Measurements from ENCODE around the gene ISCA1. TPM values are rescaled to one million over a fixed set of nuclear protein-coding genes. Genes with fewer than 3 reads are reported as not detected.

Gene ISCA1
- polyA plus RNA-seq, 2 of the 4 experiments (the other 2 are of a cell fraction) = 42.4 to 58.2 TPM

DNA sequence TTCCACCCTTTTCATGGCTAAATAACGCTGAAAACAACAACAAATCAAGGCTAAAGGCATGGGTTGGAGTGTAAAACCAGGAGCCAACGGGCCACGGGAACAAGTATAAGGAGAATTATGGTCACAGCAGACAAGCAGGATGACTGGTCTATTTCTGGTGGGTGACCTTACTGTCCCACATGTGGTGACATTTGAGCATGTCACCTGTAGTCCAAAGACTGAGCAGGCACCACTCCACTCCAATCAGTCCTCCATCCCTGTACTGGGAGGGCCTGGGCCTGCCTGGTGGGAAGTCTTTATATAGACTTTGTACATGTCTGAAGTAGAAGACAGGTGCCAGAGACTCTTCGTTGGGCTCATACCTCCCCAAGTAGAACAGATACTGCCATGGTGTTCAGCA lies 59.7 kb downstream of the ISCA1 start:
- POLR2A ChIA-PET = no interaction called here
- TF ChIP-seq, protein P1, sequence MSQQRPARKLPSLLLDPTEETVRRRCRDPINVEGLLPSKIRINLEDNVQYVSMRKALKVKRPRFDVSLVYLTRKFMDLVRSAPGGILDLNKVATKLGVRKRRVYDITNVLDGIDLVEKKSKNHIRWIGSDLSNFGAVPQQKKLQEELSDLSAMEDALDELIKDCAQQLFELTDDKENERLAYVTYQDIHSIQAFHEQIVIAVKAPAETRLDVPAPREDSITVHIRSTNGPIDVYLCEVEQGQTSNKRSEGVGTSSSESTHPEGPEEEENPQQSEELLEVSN (IDR thresholded peaks at IDR 0.05; ENCODE audit: borderline replicate concordance, low read depth) = no peak
- no peak for TF ChIP-seq RNF2 (IDR thresholded peaks at IDR 0.05; ENCODE audit: borderline replicate concordance, low read depth)
- no peak for TF ChIP-seq SMC3 (IDR thresholded peaks at IDR 0.05)
- TF ChIP-seq, protein P2, sequence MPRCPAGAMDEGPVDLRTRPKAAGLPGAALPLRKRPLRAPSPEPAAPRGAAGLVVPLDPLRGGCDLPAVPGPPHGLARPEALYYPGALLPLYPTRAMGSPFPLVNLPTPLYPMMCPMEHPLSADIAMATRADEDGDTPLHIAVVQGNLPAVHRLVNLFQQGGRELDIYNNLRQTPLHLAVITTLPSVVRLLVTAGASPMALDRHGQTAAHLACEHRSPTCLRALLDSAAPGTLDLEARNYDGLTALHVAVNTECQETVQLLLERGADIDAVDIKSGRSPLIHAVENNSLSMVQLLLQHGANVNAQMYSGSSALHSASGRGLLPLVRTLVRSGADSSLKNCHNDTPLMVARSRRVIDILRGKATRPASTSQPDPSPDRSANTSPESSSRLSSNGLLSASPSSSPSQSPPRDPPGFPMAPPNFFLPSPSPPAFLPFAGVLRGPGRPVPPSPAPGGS (IDR thresholded peaks at IDR 0.05) = no peak
- TF ChIP-seq CHD4 (IDR thresholded peaks at IDR 0.05; ENCODE audit: borderline replicate concordance) = no peak
- TF ChIP-seq NR3C1 (IDR thresholded peaks at IDR 0.05) = no peak
- no peak for TF ChIP-seq HOXB5 (CRISPR knock-in tag; IDR thresholded peaks at IDR 0.05)
- no peak for TF ChIP-seq CBX2 (IDR thresholded peaks at IDR 0.05; ENCODE audit: borderline replicate concordance, low read depth)
- TF ChIP-seq, protein P3, sequence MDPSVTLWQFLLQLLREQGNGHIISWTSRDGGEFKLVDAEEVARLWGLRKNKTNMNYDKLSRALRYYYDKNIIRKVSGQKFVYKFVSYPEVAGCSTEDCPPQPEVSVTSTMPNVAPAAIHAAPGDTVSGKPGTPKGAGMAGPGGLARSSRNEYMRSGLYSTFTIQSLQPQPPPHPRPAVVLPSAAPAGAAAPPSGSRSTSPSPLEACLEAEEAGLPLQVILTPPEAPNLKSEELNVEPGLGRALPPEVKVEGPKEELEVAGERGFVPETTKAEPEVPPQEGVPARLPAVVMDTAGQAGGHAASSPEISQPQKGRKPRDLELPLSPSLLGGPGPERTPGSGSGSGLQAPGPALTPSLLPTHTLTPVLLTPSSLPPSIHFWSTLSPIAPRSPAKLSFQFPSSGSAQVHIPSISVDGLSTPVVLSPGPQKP (IDR thresholded peaks at IDR 0.05; ENCODE audit: low read depth, low read length) = no peak
- no peak for TF ChIP-seq FOSB (CRISPR knock-in tag; IDR thresholded peaks at IDR 0.05)
- no peak for TF ChIP-seq ZSCAN20 (CRISPR knock-in tag; IDR thresholded peaks at IDR 0.05)
- TF ChIP-seq, protein P4, sequence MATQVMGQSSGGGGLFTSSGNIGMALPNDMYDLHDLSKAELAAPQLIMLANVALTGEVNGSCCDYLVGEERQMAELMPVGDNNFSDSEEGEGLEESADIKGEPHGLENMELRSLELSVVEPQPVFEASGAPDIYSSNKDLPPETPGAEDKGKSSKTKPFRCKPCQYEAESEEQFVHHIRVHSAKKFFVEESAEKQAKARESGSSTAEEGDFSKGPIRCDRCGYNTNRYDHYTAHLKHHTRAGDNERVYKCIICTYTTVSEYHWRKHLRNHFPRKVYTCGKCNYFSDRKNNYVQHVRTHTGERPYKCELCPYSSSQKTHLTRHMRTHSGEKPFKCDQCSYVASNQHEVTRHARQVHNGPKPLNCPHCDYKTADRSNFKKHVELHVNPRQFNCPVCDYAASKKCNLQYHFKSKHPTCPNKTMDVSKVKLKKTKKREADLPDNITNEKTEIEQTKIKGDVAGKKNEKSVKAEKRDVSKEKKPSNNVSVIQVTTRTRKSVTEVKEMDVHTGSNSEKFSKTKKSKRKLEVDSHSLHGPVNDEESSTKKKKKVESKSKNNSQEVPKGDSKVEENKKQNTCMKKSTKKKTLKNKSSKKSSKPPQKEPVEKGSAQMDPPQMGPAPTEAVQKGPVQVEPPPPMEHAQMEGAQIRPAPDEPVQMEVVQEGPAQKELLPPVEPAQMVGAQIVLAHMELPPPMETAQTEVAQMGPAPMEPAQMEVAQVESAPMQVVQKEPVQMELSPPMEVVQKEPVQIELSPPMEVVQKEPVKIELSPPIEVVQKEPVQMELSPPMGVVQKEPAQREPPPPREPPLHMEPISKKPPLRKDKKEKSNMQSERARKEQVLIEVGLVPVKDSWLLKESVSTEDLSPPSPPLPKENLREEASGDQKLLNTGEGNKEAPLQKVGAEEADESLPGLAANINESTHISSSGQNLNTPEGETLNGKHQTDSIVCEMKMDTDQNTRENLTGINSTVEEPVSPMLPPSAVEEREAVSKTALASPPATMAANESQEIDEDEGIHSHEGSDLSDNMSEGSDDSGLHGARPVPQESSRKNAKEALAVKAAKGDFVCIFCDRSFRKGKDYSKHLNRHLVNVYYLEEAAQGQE (IDR thresholded peaks at IDR 0.05) = no peak
- no peak for TF ChIP-seq EP300 (IDR thresholded peaks at IDR 0.05)
- TF ChIP-seq, protein P5, sequence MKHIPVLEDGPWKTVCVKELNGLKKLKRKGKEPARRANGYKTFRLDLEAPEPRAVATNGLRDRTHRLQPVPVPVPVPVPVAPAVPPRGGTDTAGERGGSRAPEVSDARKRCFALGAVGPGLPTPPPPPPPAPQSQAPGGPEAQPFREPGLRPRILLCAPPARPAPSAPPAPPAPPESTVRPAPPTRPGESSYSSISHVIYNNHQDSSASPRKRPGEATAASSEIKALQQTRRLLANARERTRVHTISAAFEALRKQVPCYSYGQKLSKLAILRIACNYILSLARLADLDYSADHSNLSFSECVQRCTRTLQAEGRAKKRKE (CRISPR knock-in tag; IDR thresholded peaks at IDR 0.05; ENCODE audit: low read depth) = no peak
- no peak for TF ChIP-seq SREBF2 (IDR thresholded peaks at IDR 0.05)
- no peak for TF ChIP-seq RCOR1 (IDR thresholded peaks at IDR 0.05; ENCODE audit: low read depth, low read length)
- TF ChIP-seq, protein P6, sequence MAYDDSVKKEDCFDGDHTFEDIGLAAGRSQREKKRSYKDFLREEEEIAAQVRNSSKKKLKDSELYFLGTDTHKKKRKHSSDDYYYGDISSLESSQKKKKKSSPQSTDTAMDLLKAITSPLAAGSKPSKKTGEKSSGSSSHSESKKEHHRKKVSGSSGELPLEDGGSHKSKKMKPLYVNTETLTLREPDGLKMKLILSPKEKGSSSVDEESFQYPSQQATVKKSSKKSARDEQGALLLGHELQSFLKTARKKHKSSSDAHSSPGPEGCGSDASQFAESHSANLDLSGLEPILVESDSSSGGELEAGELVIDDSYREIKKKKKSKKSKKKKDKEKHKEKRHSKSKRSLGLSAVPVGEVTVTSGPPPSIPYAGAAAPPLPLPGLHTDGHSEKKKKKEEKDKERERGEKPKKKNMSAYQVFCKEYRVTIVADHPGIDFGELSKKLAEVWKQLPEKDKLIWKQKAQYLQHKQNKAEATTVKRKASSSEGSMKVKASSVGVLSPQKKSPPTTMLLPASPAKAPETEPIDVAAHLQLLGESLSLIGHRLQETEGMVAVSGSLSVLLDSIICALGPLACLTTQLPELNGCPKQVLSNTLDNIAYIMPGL (CRISPR knock-in tag; IDR thresholded peaks at IDR 0.05; ENCODE audit: borderline replicate concordance) = no peak
- no peak for TF ChIP-seq HEYL (CRISPR knock-in tag; IDR thresholded peaks at IDR 0.05)
- TF ChIP-seq HOXA7 (CRISPR knock-in tag; IDR thresholded peaks at IDR 0.05) = no peak
- no peak for ATAC-seq
- H3K9me3 ChIP-seq = no peaks in the 10 kb centered on the region
- WGBS (ENCODE audit: missing lambda C conversion rate) = 49% methylated on average over 4 of the region's 4 CpGs
- CTCF ChIA-PET = interaction anchor here (3.7 kb wide), 1 partner anchor 21 kb away, joined by 20 read pairs; no protein-coding TSS in a partner anchor
- no peak overlapping the region for H3K4me3 ChIP-seq
- no peak for FAIRE-seq
- no peak for DNase-seq (ENCODE audit: low read depth in 1 of 2, low spot score in 1 of 2)
- H3K4me1 ChIP-seq = no peaks in the 10 kb centered on the region
- H3K27ac ChIP-seq = no peak overlapping the region
- H3K4me2 ChIP-seq = no peak overlapping the region
